Stimulated activated naive B cell treated with anti-CD40 and anti-IgM and Interleukin-4, amounts not matched to agents 10 μg/mL and 1 μg/mL and 100 μg/mL, for 72 hours (primary cell): ENCODE results near the gene MLPH.

Experiments used
- ATAC-seq, 2 donors: fragments of 150-1000 bp; cut with Tn5 transposase; replicated peaks; 2 replicates each; pipeline ENCODE4 v1.10.0; 2021; ENCODE audit warnings: moderate library complexity in 1 of 2
- DNase-seq: peaks from one replicate; pipeline ENCODE4 v3.0.0; 2021
- H3K27ac Mint-ChIP-seq: one replicate; pipeline ENCODE4 v1.8.0; 2022; ENCODE audit warnings: mild to moderate bottlenecking, mixed read lengths
- H3K27me3 Mint-ChIP-seq, 2 donors: one replicate each; pipeline ENCODE4 v1.8.0; 2022; ENCODE audit warnings: mixed read lengths in 2 of 2
- H3K36me3 Mint-ChIP-seq, 2 donors: one replicate each; pipeline ENCODE4 v1.8.0; 2022; ENCODE audit warnings: mixed read lengths in 2 of 2, mild to moderate bottlenecking in 1 of 2
- H3K4me1 Mint-ChIP-seq, 2 donors: one replicate each; pipeline ENCODE4 v1.8.0; 2022; ENCODE audit warnings: mixed read lengths in 2 of 2, mild to moderate bottlenecking in 1 of 2
- H3K4me3 Mint-ChIP-seq, 2 donors: one replicate each; pipeline ENCODE4 v1.8.0; 2022; ENCODE audit warnings: mild to moderate bottlenecking in 2 of 2, mixed read lengths in 2 of 2, moderate library complexity in 1 of 2
- H3K9me3 Mint-ChIP-seq, 2 donors: one replicate each; pipeline ENCODE4 v1.8.0; 2022; ENCODE audit warnings: mixed read lengths in 2 of 2, mild to moderate bottlenecking in 1 of 2

MLPH gene

DNA sequence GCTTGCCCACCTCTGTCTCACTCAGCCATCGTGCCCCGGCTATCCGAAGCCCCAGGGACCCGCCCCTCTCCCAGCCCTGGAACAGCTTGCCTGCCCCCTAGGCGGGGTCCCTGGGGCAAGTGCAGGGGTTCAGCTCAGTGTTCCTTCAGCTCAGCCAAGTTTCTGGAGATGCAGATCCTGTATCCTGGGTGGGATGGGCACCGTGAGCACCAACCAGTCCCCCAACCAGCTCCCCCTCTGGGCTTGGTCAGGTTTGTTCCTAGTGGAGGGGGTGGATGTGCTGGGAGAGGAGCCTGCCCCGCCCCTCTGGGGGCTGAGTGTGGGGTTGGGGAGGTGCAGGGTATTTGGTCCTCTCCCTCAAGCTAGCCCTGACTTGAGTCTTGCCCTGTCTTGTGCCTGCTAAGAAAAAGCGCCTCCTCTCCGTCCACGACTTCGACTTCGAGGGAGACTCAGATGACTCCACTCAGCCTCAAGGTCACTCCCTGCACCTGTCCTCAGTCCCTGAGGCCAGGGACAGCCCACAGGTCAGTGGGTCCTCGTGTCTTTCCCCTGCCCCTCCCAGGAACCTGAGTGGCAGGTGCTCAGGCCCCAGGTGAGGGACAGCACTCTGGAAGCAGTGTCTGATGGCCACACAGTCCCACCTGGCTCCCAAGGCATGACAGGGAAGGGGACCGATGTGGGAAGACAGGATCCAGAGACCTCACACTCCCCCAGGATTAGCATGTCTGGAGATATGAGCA lies 32.6 kb downstream of the MLPH start:
- DNase-seq (no peak), ATAC-seq (no peak)
- H3K9me3 Mint-ChIP-seq = peaks cover 3 to 5% of the 10 kb centered on the region in 2 donors
- no peaks in the 10 kb centered on the region for H3K36me3 Mint-ChIP-seq
- H3K4me1 Mint-ChIP-seq = no peaks in the 10 kb centered on the region
- H3K27ac Mint-ChIP-seq = no peak overlapping the region
- H3K27me3 Mint-ChIP-seq = peaks cover 3 to 9% of the 10 kb centered on the region in 2 donors
- no peak overlapping the region for H3K4me3 Mint-ChIP-seq

DNA sequence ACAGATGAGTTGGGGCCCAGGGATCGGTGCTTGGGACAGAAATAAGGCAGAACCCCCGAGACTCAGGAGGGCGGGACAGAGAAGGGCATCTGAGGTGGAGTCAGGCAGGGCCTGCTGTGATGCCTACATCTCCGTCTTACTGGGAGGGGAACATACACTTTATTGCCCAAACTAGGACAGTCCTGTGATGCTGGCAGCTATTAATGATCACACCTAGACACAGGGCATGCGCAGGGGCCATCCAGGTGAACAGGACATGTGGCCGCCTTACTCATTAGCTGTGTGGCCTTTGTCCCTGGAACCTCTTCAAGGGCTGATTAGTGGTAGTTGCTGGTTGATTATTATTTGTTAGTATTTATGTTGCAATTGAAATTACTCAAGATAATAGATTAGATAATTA lies 33.2 kb downstream of the MLPH start:
- Mint-ChIP-seq H3K27ac (no peak overlapping the region), H3K36me3 (no peaks in the 10 kb centered on the region), H3K9me3 (peaks cover 3 to 5% of the 10 kb centered on the region in 2 donors), H3K4me1 (no peaks in the 10 kb centered on the region), H3K27me3 (peaks cover 3 to 9% of the 10 kb centered on the region in 2 donors), H3K4me3 (no peak overlapping the region)
- ATAC-seq = no peak
- no peak for DNase-seq

DNA sequence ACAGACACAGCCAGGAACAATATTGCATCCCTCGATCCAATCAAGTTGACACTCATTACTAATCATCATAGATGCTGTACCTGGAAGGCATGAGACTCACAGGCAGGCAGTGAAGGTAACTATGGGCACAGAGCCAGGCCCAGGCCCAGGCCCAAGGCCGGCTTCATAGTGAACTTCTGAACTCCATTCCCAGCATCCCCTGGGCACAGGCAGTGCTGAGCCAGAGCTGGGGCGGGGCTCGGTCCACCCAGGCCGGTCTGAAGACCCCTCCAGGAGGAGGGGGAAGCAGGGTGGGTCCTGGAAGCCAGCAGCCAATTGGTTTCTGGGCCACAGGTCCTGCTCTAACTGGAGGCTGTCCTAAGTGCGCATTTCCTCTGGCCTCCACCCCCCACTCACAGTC lies 37.6 kb downstream of the MLPH start:
- Mint-ChIP-seq H3K4me3 (no peak overlapping the region), H3K9me3 (no peaks in the 10 kb centered on the region), H3K27ac (no peak overlapping the region), H3K4me1 (peaks cover 0 to 5% of the 10 kb centered on the region in 2 donors), H3K27me3 (no peaks in the 10 kb centered on the region), H3K36me3 (no peaks in the 10 kb centered on the region)
- no peak for DNase-seq
- no peak for ATAC-seq

- DNase-seq (no peak), ATAC-seq (no peak)
- Mint-ChIP-seq H3K27me3 (no peaks in the 10 kb centered on the region), H3K36me3 (no peaks in the 10 kb centered on the region), H3K4me3 (no peak overlapping the region), H3K4me1 (peaks cover 0 to 14% of the 10 kb centered on the region in 2 donors), H3K27ac (no peak overlapping the region), H3K9me3 (no peaks in the 10 kb centered on the region)
These were observed 38.6 kb downstream of the MLPH start for GRCh38 chr2:237525559-237526157.

DNA sequence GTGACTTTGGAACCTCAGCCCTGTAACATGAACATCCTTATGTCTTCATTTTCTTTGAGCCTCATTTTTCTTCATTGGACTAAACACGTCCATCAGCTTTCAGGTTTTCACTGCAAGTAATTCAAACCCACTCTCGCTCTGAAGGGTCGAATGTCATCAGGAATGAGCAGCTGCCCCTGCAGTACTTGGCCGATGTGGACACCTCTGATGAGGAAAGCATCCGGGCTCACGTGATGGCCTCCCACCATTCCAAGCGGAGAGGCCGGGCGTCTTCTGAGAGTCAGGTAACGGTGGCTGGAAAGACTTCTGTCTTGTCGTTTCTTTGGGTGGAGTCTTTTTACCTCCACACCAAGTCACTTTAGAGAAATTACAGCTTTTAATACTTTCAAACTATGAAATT lies 40.2 kb downstream of the MLPH start:
- ATAC-seq = no peak
- no peak for DNase-seq
- Mint-ChIP-seq H3K9me3 (no peaks in the 10 kb centered on the region), H3K4me3 (no peak overlapping the region), H3K27me3 (no peaks in the 10 kb centered on the region), H3K36me3 (no peaks in the 10 kb centered on the region), H3K4me1 (peaks cover 0 to 14% of the 10 kb centered on the region in 2 donors), H3K27ac (no peak overlapping the region)

GRCh38 chr2:237527766-237528165 lies 40.7 kb downstream of the MLPH start:
- Mint-ChIP-seq H3K27ac (no peak overlapping the region), H3K4me3 (no peak overlapping the region), H3K27me3 (no peaks in the 10 kb centered on the region), H3K36me3 (no peaks in the 10 kb centered on the region), H3K9me3 (no peaks in the 10 kb centered on the region), H3K4me1 (peaks cover 0 to 14% of the 10 kb centered on the region in 2 donors)
- DNase-seq (no peak), ATAC-seq (no peak)

GRCh38 chr2:237529452-237530402 lies 42.7 kb downstream of the MLPH start:
- Mint-ChIP-seq H3K36me3 (no peaks in the 10 kb centered on the region), H3K9me3 (no peaks in the 10 kb centered on the region), H3K27me3 (peaks cover 0 to 5% of the 10 kb centered on the region in 2 donors), H3K27ac (no peak overlapping the region), H3K4me1 (peaks cover 0 to 14% of the 10 kb centered on the region in 2 donors), H3K4me3 (no peak overlapping the region)
- no peak for DNase-seq
- peak; percentile 82 to 87 for ATAC-seq

- Mint-ChIP-seq H3K4me1 (peaks cover 0 to 14% of the 10 kb centered on the region in 2 donors), H3K9me3 (no peaks in the 10 kb centered on the region), H3K4me3 (no peak overlapping the region), H3K27ac (no peak overlapping the region), H3K27me3 (peaks cover 0 to 5% of the 10 kb centered on the region in 2 donors), H3K36me3 (no peaks in the 10 kb centered on the region)
- ATAC-seq = no peak
- DNase-seq = no peak
These were observed 43.7 kb downstream of the MLPH start for GRCh38 chr2:237530472-237531433.

- no peak for ATAC-seq
- Mint-ChIP-seq H3K4me3 (no peak overlapping the region), H3K27ac (no peak overlapping the region), H3K4me1 (peaks cover 0 to 14% of the 10 kb centered on the region in 2 donors), H3K27me3 (peaks cover 5 to 6% of the 10 kb centered on the region in 2 donors), H3K36me3 (no peaks in the 10 kb centered on the region), H3K9me3 (no peaks in the 10 kb centered on the region)
- no peak for DNase-seq
These were observed 45.1 kb downstream of the MLPH start for GRCh38 chr2:237532160-237532559.

DNA sequence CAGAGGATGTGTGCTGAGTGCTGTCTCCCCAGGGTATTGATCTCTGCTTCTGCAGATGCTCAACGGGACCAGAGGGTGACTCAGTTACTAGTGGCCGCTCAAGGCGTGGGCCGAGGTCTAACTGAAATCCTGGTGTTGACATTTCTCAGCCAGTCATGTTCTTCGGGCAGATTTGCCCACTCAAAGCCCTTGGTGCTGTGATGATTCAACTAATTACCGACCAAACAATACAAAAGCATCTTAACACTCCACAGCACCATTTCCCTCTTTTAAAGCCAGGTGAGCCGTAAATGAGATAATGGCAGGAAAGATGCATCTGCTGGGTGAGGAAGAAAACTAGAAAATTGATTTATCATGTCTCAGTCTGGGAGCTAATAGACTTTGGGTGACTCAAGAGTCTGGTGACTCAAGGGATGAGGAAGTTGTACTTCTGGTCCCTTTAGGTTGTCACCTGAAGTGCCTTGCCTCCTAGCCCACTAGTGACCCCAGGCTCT lies 46.7 kb downstream of the MLPH start:
- Mint-ChIP-seq H3K9me3 (no peaks in the 10 kb centered on the region), H3K27ac (no peak overlapping the region), H3K27me3 (peaks cover 12 to 20% of the 10 kb centered on the region in 2 donors), H3K4me3 (no peak overlapping the region), H3K4me1 (peaks cover 0 to 14% of the 10 kb centered on the region in 2 donors), H3K36me3 (no peaks in the 10 kb centered on the region)
- peak in 1 of 2 donors; percentile 28 for ATAC-seq
- DNase-seq = no peak

DNA sequence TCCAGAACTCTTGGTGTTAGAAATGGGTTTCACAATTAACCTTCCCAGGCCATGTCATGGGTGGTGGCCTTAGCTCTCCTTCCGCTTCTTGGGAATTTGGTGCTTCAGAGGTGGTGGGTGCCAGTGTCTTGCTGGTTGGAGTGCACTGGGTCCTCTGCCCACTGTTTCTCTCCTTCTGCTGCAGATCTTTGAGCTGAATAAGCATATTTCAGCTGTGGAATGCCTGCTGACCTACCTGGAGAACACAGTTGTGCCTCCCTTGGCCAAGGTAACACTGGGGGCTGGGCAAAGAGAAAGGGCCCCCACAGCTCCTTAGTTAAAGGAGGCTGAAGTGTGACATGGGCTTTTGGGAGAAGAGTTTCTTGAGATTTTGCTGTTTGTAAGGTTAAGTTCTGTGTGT lies 47.3 kb downstream of the MLPH start:
- no peaks in the 10 kb centered on the region for H3K9me3 Mint-ChIP-seq
- no peak overlapping the region for H3K4me3 Mint-ChIP-seq
- no peak overlapping the region for H3K27ac Mint-ChIP-seq
- DNase-seq (no peak), ATAC-seq (no peak)
- H3K36me3 Mint-ChIP-seq = no peaks in the 10 kb centered on the region
- peaks cover 15 to 26% of the 10 kb centered on the region in 2 donors for H3K27me3 Mint-ChIP-seq
- peaks cover 0 to 11% of the 10 kb centered on the region in 2 donors for H3K4me1 Mint-ChIP-seq

DNA sequence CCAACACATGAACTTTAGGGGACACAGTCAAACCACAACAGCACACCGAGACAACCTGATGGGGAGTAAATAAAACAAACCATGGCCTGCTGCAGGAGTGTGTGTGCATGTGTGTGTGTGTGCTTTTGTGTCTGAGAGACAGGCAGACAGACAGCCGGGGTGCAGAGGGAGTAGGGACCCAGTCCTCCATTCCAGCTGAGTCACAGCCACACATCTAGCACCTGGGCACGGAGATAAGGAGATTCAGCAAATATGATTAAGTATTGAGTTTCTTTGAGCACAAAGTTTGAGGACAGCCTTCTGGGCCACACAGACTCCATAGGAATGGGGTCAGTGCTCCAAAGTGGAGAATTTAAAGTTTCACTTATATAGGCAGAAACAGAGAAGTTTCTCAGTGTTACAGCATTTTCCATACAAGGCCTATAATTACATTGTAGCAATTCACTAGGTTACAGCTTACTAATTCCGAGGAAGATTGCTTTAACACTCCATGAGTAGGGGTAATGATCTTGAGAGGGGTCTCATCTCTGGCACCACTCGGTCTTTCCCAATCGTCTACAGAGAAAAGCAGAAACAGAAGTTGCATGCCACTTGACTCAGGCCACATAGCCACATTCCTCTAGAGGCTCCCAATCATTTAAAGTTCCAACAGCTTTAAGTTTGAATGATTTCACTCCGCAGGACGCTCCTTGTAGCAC lies 48.5 kb downstream of the MLPH start:
- ATAC-seq (no peak), DNase-seq (no peak)
- Mint-ChIP-seq H3K27me3 (peaks cover 23 to 33% of the 10 kb centered on the region in 2 donors), H3K27ac (no peak overlapping the region), H3K9me3 (no peaks in the 10 kb centered on the region), H3K4me1 (no peaks in the 10 kb centered on the region), H3K36me3 (no peaks in the 10 kb centered on the region), H3K4me3 (no peak overlapping the region)

GRCh38 chr2:237536083-237536415 lies 49.0 kb downstream of the MLPH start:
- DNase-seq (no peak), ATAC-seq (no peak)
- H3K4me3 Mint-ChIP-seq = no peak overlapping the region
- H3K27me3 Mint-ChIP-seq = peaks cover 23 to 33% of the 10 kb centered on the region in 2 donors
- no peaks in the 10 kb centered on the region for H3K9me3 Mint-ChIP-seq
- H3K4me1 Mint-ChIP-seq = peaks cover 0 to under 1% of the 10 kb centered on the region in 2 donors
- H3K27ac Mint-ChIP-seq = no peak overlapping the region
- H3K36me3 Mint-ChIP-seq = no peaks in the 10 kb centered on the region
